ENCODE results near the gene ABL1.

ABL1 gene

GRCh38 chr9:130887494-130888144 is 52.6 kb downstream of the ABL1 start:
- in situ Hi-C loops (cut with HindIII; ENCODE audit: low sequenced_read_pairs): no loop called here

GRCh38 chr9:130888146-130888885 is 53.3 kb downstream of the ABL1 start:
- in situ Hi-C loops (cut with HindIII; ENCODE audit: low sequenced_read_pairs): no loop called here

- in situ Hi-C loops (cut with HindIII; ENCODE audit: low sequenced_read_pairs): no loop called here
Observed at GRCh38 chr9:130890124-130890523, 55.1 kb downstream of the ABL1 start.

- in situ Hi-C loops (cut with HindIII; ENCODE audit: low sequenced_read_pairs): no loop called here
Observed at GRCh38 chr9:130890870-130891687, 56.0 kb downstream of the ABL1 start.

- in situ Hi-C loops (cut with HindIII; ENCODE audit: low sequenced_read_pairs): no loop called here
Observed at GRCh38 chr9:130891688-130892476, 56.8 kb downstream of the ABL1 start.

- in situ Hi-C loops (cut with HindIII; ENCODE audit: low sequenced_read_pairs): no loop called here
Observed at GRCh38 chr9:130892477-130893304, 57.6 kb downstream of the ABL1 start.

GRCh38 chr9:130893341-130894101 is 58.5 kb downstream of the ABL1 start:
- in situ Hi-C loops (cut with HindIII; ENCODE audit: low sequenced_read_pairs): no loop called here

GRCh38 chr9:130894546-130894945 is 59.5 kb downstream of the ABL1 start:
- in situ Hi-C loops (cut with HindIII; ENCODE audit: low sequenced_read_pairs): no loop called here

GRCh38 chr9:130895038-130895437 is 60.0 kb downstream of the ABL1 start:
- in situ Hi-C loops (cut with HindIII; ENCODE audit: low sequenced_read_pairs): no loop called here

GRCh38 chr9:130895481-130896232 is 60.6 kb downstream of the ABL1 start:
- in situ Hi-C loops (cut with HindIII; ENCODE audit: low sequenced_read_pairs): no loop called here

- in situ Hi-C loops (cut with HindIII; ENCODE audit: low sequenced_read_pairs): no loop called here
Observed at GRCh38 chr9:130896233-130897014, 61.4 kb downstream of the ABL1 start, which contains the start of gene QRFP. QRFP (minus strand) TSS chr9:130896812; CDS start chr9:130893838, 2,974 bp downstream.

GRCh38 chr9:130897105-130897751 is 62.2 kb downstream of the ABL1 start:
- in situ Hi-C loops (cut with HindIII; ENCODE audit: low sequenced_read_pairs): no loop called here

- in situ Hi-C loops (cut with HindIII; ENCODE audit: low sequenced_read_pairs): no loop called here
Observed at GRCh38 chr9:130897848-130898551, 62.9 kb downstream of the ABL1 start.

- in situ Hi-C loops (cut with HindIII; ENCODE audit: low sequenced_read_pairs): no loop called here
Observed at GRCh38 chr9:130898552-130898852, 63.4 kb downstream of the ABL1 start.

- in situ Hi-C loops (cut with HindIII; ENCODE audit: low sequenced_read_pairs): no loop called here
Observed at GRCh38 chr9:130899051-130899748, 64.1 kb downstream of the ABL1 start.

All from DLD1 (cell line).